Endothelial cell of umbilical vein (primary cell): Measurements from ENCODE around the gene KCP. TPM values are rescaled to one million over a fixed set of nuclear protein-coding genes. Genes with fewer than 3 reads are reported as not detected.
A peak's percentile ranks its signal among the peaks of the same experiment; 100 is the strongest.

Experiments used
- BruUV-seq: library from RNA; stranded (reverse); fragments of 400-500 nt; replicated peaks from 2 replicates; lab custom pipeline; 2021; lab: Mats Ljungman, UMichigan
- CTCF ChIA-PET: fragments of 300-600, 350-600 bp; sonication (Branson Sonifier 250); formaldehyde crosslinking; loops from one replicate; lab custom pipeline; 2021; ENCODE audit warnings: antibody characterized with exemption, inconsistent platforms; lab: Charles Lee
- POLR2A ChIA-PET: fragments of 300-600, 350-600 bp; sonication (Branson Sonifier 250); formaldehyde crosslinking; loops from one replicate; lab custom pipeline; 2021; ENCODE audit warnings: antibody characterized with exemption, inconsistent platforms; lab: Charles Lee
- DNase-seq: peaks from one replicate; pipeline ENCODE4 v3.0.0-alpha.2; 2011; ENCODE audit warnings: low read depth, low spot score
- FAIRE-seq: peaks from 2 replicates; lab custom pipeline; 2011; peaks lifted over from hg19 to GRCh38; lab: Jason Lieb, UNC
- H2AFZ ChIP-seq: 2 replicates; pipeline ENCODE4 v1.6.0; 2012; ENCODE audit warnings: low read depth, low read length, control low read depth, inconsistent platforms
- H3K27ac ChIP-seq: 2 replicates; pipeline ENCODE4 v1.5.1; 2011; ENCODE audit warnings: low read depth, mild to moderate bottlenecking, control low read depth, low read length, moderate library complexity; ENCODE audit not compliant: insufficient read depth
- H3K27me3 ChIP-seq, 2 experiments: 2 replicates each; pipeline versions ENCODE4 v1.6.0 to v1.6.1; 2011; ENCODE audit warnings: low read length in 2 of 2, mixed read lengths in 1 of 2; ENCODE audit not compliant: control insufficient read depth in 2 of 2, insufficient read depth in 2 of 2
- H3K36me3 ChIP-seq, 2 experiments: 2 replicates in 1 of 2; 3 replicates in 1 of 2; pipeline ENCODE4 v1.5.1; 2011; ENCODE audit warnings: low read length in 2 of 2, mild to moderate bottlenecking in 1 of 2, moderate library complexity in 1 of 2; ENCODE audit not compliant: control insufficient read depth in 2 of 2, insufficient read depth in 2 of 2; ENCODE audit errors: extremely low read depth in 1 of 2
- H3K4me1 ChIP-seq: 3 replicates; pipeline ENCODE4 v1.5.1; 2011; ENCODE audit warnings: mild to moderate bottlenecking, low read length; ENCODE audit not compliant: control insufficient read depth, insufficient read depth; ENCODE audit errors: extremely low read depth
- H3K4me2 ChIP-seq: 2 replicates; pipeline ENCODE4 v1.6.1; 2011; ENCODE audit warnings: low read length, control low read depth, mixed read lengths; ENCODE audit not compliant: insufficient read depth
- H3K4me3 ChIP-seq, 3 experiments: fragments of 200-600 bp in 1 of 3; sonication (generic), shearing (Covaris generic) in 1 of 3; replicated peaks in 1 of 3; 2 replicates each; pipeline ENCODE4 v1.5.1; 2011 to 2016; ENCODE audit warnings: control low read depth in 3 of 3, low read length in 3 of 3, mild to moderate bottlenecking in 2 of 3, inconsistent platforms in 1 of 3, low read depth in 1 of 3, moderate library complexity in 1 of 3; ENCODE audit not compliant: insufficient read depth in 1 of 3
- H3K79me2 ChIP-seq: 2 replicates; pipeline ENCODE4 v1.6.0; 2012; ENCODE audit warnings: low read length, inconsistent platforms; ENCODE audit not compliant: control insufficient read depth, insufficient read depth
- H3K9ac ChIP-seq: replicated peaks from 2 replicates; pipeline ENCODE3; 2011; ENCODE audit warnings: low read length, control low read depth; ENCODE audit not compliant: insufficient read depth; ENCODE audit errors: extremely low read depth
- H3K9me1 ChIP-seq: replicated peaks from 3 replicates; pipeline ENCODE4 v1.6.0; 2011; ENCODE audit warnings: mild to moderate bottlenecking, low read length; ENCODE audit not compliant: control insufficient read depth, insufficient read depth; ENCODE audit errors: extremely low read depth
- H3K9me3 ChIP-seq: replicated peaks from 2 replicates; pipeline ENCODE4 v1.5.1; 2012; ENCODE audit warnings: low read length, inconsistent platforms; ENCODE audit not compliant: control insufficient read depth, insufficient read depth
- H4K20me1 ChIP-seq: replicated peaks from 2 replicates; pipeline ENCODE3; 2011; ENCODE audit warnings: mild to moderate bottlenecking, low read length; ENCODE audit not compliant: control insufficient read depth, insufficient read depth; ENCODE audit errors: extremely low read depth
- FOS ChIP-seq: IDR thresholded peaks from 2 replicates; pipeline ENCODE4 v1.6.1; 2011; ENCODE audit warnings: mild to moderate bottlenecking, low read length, moderate library complexity, borderline replicate concordance; ENCODE audit not compliant: insufficient read depth
- JUN ChIP-seq: IDR thresholded peaks from 2 replicates; pipeline ENCODE4 v1.6.1; 2011; ENCODE audit warnings: borderline replicate concordance, low read depth; ENCODE audit not compliant: insufficient read length, insufficient read depth
- MAX ChIP-seq: IDR thresholded peaks from 2 replicates; pipeline ENCODE4 v1.6.1; 2011; ENCODE audit not compliant: insufficient read depth, insufficient read length
- dilution Hi-C: fragments of 300-500 bp; cut with MboI; formaldehyde crosslinking; loops from one replicate; pipeline ENCODE4 v1.15.0; 2019; ENCODE audit warnings: low sequenced_read_pairs; ENCODE audit not compliant: extremely low pct_ligation_motif_present
- intact Hi-C: fragments of 100-400 bp; cut with micrococcal nuclease; formaldehyde crosslinking; loops from one replicate; pipeline ENCODE4 v1.10.0; 2022
- polyA plus RNA-seq, 4 experiments: library from polyadenylated mRNA; depleted of rRNA in 3 of 4; stranded (reverse) in 3 of 4; unstranded in 1 of 4; fragments of >200 nt; gene quantifications; 2 replicates each; pipeline versions ENCODE4 v1.2.1 to v1.2.3, GENCODE V29; 2011 to 2012; ENCODE audit warnings: missing spikeins in 1 of 4
- total RNA-seq: library from RNA; stranded (reverse); gene quantifications from 2 replicates; pipeline ENCODE4 v1.2.3, GENCODE V29; 2021
- TF ChIP-seq, protein P1 (sequence below), 2 donors: IDR thresholded peaks; 1 replicate in 1 of 2; 2 replicates in 1 of 2; pipeline ENCODE4 v1.5.1; 2011; ENCODE audit warnings: low read length in 2 of 2, mild to moderate bottlenecking in 2 of 2, moderate library complexity in 2 of 2, control low read depth in 1 of 2, inconsistent platforms in 1 of 2, low read depth in 1 of 2; ENCODE audit not compliant: insufficient read depth in 1 of 2; ENCODE audit errors: extremely low read depth in 1 of 2

Gene KCP
- total and polyA plus RNA-seq, 2 donors (not counting 3 experiments of a cell fraction or from before 2014, with no cell fraction given) = not detected

DNA sequence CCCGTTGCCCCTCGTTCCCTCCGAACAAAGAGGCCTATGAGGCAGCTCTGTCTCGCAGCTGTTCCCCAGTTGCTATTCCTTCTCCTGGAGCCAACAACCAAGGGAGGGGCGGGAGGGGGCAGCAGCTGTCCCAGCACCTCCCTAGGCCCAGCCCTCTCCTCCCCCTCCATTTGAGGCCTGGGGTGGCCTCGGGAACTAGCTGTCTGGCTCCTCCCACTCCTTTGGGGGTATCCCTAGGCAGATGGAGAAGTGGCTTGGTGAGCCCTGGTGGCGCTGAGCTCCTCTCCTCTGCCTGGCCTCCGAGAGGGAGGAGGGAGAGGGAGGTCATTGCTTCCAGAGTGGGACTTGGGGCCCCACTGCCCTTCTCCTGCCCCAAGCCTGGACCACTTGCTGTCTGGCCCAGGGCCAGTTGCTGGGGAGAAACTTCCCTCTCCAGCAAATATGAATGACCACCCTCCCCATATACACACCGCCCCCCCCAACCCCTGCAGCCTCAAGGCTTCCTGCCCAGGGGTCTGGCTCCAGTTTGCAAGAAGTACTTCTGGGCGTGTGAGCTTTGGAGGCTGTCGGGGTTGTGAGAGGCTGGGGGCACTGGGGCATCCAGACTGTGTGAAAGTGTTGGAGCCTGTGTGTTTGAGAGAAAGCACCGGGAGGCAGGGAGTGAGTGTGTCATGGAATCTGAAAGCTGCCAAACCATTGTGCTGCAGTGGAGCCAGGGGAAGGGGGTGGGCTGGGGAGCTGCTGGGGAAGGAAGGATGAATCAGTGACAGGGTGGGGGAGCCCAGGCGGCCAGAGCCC is 77.2 kb downstream of the KCP start:
- CTCF ChIA-PET = interaction anchor here (0.6 to 4.3 kb wide), 10 partner anchors 9 to 225 kb away, joined by 3 to 48 read pairs (median 5); partner anchors contain the start of gene ATP6V1F
- Histone ChIP-seq H3K4me1 (peaks cover 39% of the 10 kb centered on the region), H3K9ac (peak overlapping the region; percentile 67), H3K9me1 (no peaks in the 10 kb centered on the region), H2AFZ (no peak overlapping the region), H4K20me1 (no peaks in the 10 kb centered on the region), H3K27ac (peak overlapping the region; percentile 85), H3K4me2 (peak overlapping the region; percentile 74), H3K27me3 (no peaks in the 10 kb centered on the region), H3K4me3 (peak overlapping the region in 2 of 3 experiments; percentile 54 to 56), H3K79me2 (peaks cover 29% of the 10 kb centered on the region), H3K36me3 (peaks cover 5 to 30% of the 10 kb centered on the region in 2 experiments), H3K9me3 (no peaks in the 10 kb centered on the region)
- POLR2A ChIA-PET = interaction anchor here (0.8 to 1.4 kb wide), 2 partner anchors 9 to 92 kb away, joined by 4 to 5 read pairs; no protein-coding TSS in a partner anchor
- BruUV-seq = no TSS peak
- intact Hi-C loops = loop anchor here (1.0 to 2.0 kb wide), 2 partner anchors 29 to 43 kb away; partner anchors contain the start of genes ATP6V1F and CCDC136
- dilution Hi-C loops = no loop called here
- FAIRE-seq = peak; percentile 82
- TF ChIP-seq MAX (no peak), JUN (no peak), FOS (peak; percentile 73)
- peak; percentile 98 for DNase-seq

- Histone ChIP-seq H3K36me3 (peaks cover 2 to 25% of the 10 kb centered on the region in 2 experiments), H3K79me2 (peaks cover 29% of the 10 kb centered on the region), H3K9ac (peak overlapping the region; percentile 67), H3K27ac (peak overlapping the region; percentile 85), H3K4me3 (peak overlapping the region; percentile 39 to 56 (median 54)), H3K4me2 (peak overlapping the region; percentile 74), H3K9me1 (no peaks in the 10 kb centered on the region), H3K27me3 (no peaks in the 10 kb centered on the region), H2AFZ (peak overlapping the region; percentile 66), H4K20me1 (no peaks in the 10 kb centered on the region), H3K4me1 (peaks cover 40% of the 10 kb centered on the region), H3K9me3 (no peaks in the 10 kb centered on the region)
- no peak for DNase-seq
- dilution Hi-C loops (no loop called here), intact Hi-C loops (loop anchor here (1.0 to 2.0 kb wide), 2 partner anchors 29 to 42 kb away; partner anchors contain the start of genes ATP6V1F and CCDC136)
- BruUV-seq = no TSS peak
- TF ChIP-seq, protein P1, sequence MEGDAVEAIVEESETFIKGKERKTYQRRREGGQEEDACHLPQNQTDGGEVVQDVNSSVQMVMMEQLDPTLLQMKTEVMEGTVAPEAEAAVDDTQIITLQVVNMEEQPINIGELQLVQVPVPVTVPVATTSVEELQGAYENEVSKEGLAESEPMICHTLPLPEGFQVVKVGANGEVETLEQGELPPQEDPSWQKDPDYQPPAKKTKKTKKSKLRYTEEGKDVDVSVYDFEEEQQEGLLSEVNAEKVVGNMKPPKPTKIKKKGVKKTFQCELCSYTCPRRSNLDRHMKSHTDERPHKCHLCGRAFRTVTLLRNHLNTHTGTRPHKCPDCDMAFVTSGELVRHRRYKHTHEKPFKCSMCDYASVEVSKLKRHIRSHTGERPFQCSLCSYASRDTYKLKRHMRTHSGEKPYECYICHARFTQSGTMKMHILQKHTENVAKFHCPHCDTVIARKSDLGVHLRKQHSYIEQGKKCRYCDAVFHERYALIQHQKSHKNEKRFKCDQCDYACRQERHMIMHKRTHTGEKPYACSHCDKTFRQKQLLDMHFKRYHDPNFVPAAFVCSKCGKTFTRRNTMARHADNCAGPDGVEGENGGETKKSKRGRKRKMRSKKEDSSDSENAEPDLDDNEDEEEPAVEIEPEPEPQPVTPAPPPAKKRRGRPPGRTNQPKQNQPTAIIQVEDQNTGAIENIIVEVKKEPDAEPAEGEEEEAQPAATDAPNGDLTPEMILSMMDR (IDR thresholded peaks at IDR 0.05; ENCODE audit: extremely low read depth in 1 of 2, insufficient read depth in 1 of 2, low read depth in 1 of 2, low read length in 2 of 2) = no peak
- TF ChIP-seq FOS (no peak), JUN (no peak)
- FAIRE-seq = peak; percentile 46
- ChIA-PET CTCF (interaction anchor here (1.2 to 4.3 kb wide), 5 partner anchors 10 to 51 kb away, joined by 4 to 48 read pairs (median 8); partner anchors contain the start of gene ATP6V1F), POLR2A (interaction anchor here (0.8 kb wide), 1 partner anchor 92 kb away, joined by 5 read pairs; no protein-coding TSS in a partner anchor)
Observed at GRCh38 chr7:128832880-128833147, 77.7 kb downstream of the KCP start.
